CD4-positive, alpha-beta memory T cell (primary cell): ENCODE measurements around the gene PRAMEF1. TPM values are rescaled to one million over a fixed set of nuclear protein-coding genes. Genes with fewer than 3 reads are reported as not detected.
"Not testable (repeated sequence)": the region's sequence is repeated elsewhere in the genome, so short reads cannot be mapped to it uniquely, and the experiment has no call there.

Source experiments
- CTCF ChIA-PET: fragments of 350-600 bp; sonication (Branson Sonifier 250); formaldehyde crosslinking; loops from one replicate; lab custom pipeline; 2021; ENCODE audit warnings: inconsistent platforms; ENCODE audit not compliant: partially characterized antibody; lab: Charles Lee
- POLR2A ChIA-PET: fragments of 350-600 bp; sonication (Branson Sonifier 250); formaldehyde crosslinking; loops from one replicate; lab custom pipeline; 2021; ENCODE audit not compliant: partially characterized antibody; lab: Charles Lee
- DNase-seq, 5 donors: peaks; one replicate each; pipeline versions ENCODE4 v3.0.0 to v3.0.0-alpha.2; 2020 to 2022; ENCODE audit warnings: mixed read lengths in 1 of 5
- H3K27ac ChIP-seq: one replicate; pipeline ENCODE4 v1.7.0; 2013; ENCODE audit warnings: low read depth, low read length
- H3K27me3 ChIP-seq: 2 replicates; pipeline ENCODE4 v1.7.0; 2013; ENCODE audit warnings: mild to moderate bottlenecking, low read length, moderate library complexity; ENCODE audit not compliant: insufficient read depth
- H3K36me3 ChIP-seq: 2 replicates; pipeline ENCODE4 v1.7.0; 2013; ENCODE audit warnings: mild to moderate bottlenecking, low read length, moderate library complexity; ENCODE audit not compliant: insufficient read depth
- H3K4me1 ChIP-seq: 2 replicates; pipeline ENCODE4 v1.7.0; 2013; ENCODE audit warnings: mild to moderate bottlenecking, low read length, moderate library complexity; ENCODE audit not compliant: insufficient read depth
- H3K4me3 ChIP-seq, 2 donors: one replicate each; pipeline ENCODE4 v1.7.0; 2013; ENCODE audit warnings: low read length in 2 of 2, mild to moderate bottlenecking in 1 of 2
- H3K9me3 ChIP-seq, 2 donors: one replicate each; pipeline ENCODE4 v1.7.0; 2013; ENCODE audit warnings: low read length in 2 of 2, control low read depth in 1 of 2; ENCODE audit not compliant: control insufficient read depth in 1 of 2
- H3K27ac Mint-ChIP-seq, 7 donors: one replicate each; pipeline ENCODE4 v1.8.0; 2020 to 2021; ENCODE audit warnings: mixed read lengths in 7 of 7, mild to moderate bottlenecking in 6 of 7, inconsistent platforms in 3 of 7, moderate library complexity in 3 of 7
- H3K27me3 Mint-ChIP-seq, 2 donors: one replicate each; pipeline ENCODE4 v1.8.0; 2020 to 2021; ENCODE audit warnings: mixed read lengths in 2 of 2
- H3K36me3 Mint-ChIP-seq, 2 donors: one replicate each; pipeline ENCODE4 v1.8.0; 2020 to 2021; ENCODE audit warnings: mixed read lengths in 2 of 2, inconsistent platforms in 1 of 2, mild to moderate bottlenecking in 1 of 2
- H3K4me1 Mint-ChIP-seq, 4 donors: one replicate each; pipeline ENCODE4 v1.8.0; 2020 to 2021; ENCODE audit warnings: mixed read lengths in 4 of 4, mild to moderate bottlenecking in 1 of 4
- H3K4me3 Mint-ChIP-seq, 8 donors: one replicate each; pipeline ENCODE4 v1.8.0; 2020 to 2021; ENCODE audit warnings: mixed read lengths in 8 of 8, mild to moderate bottlenecking in 7 of 8, moderate library complexity in 6 of 8, inconsistent platforms in 3 of 8
- H3K9me3 Mint-ChIP-seq, 8 donors: one replicate each; pipeline ENCODE4 v1.8.0; 2020 to 2021; ENCODE audit warnings: mixed read lengths in 8 of 8, mild to moderate bottlenecking in 5 of 8, inconsistent platforms in 3 of 8, moderate library complexity in 1 of 8
- intact Hi-C: fragments of 100-400 bp; cut with micrococcal nuclease; formaldehyde crosslinking; loops from one replicate; pipeline ENCODE4 v1.15.1; 2023
- polyA plus RNA-seq, 2 donors: library from polyadenylated mRNA; unstranded; fragments of 300-500 nt; fragmentation: Illumina TruSeq; gene quantifications; one replicate each; pipeline ENCODE4 v1.2.3, GENCODE V29; 2021
- total RNA-seq, 2 experiments: library from RNA; stranded (reverse); gene quantifications; one replicate each; pipeline ENCODE4 v1.2.3, GENCODE V29; 2021

PRAMEF1 gene
- total and polyA plus RNA-seq, 4 experiments from 2014 or later, result not detected

GRCh38 chr1:12833251-12833650 lies 42.1 kb downstream of the PRAMEF1 start:
- H3K4me1 ChIP-seq, H3K4me3 Mint-ChIP-seq, POLR2A ChIA-PET, H3K27ac ChIP-seq, CTCF ChIA-PET, H3K36me3 ChIP-seq, H3K4me1 Mint-ChIP-seq, H3K36me3 Mint-ChIP-seq, H3K4me3 ChIP-seq, H3K9me3 ChIP-seq, H3K27ac Mint-ChIP-seq, H3K27me3 ChIP-seq, intact Hi-C loops, DNase-seq, H3K9me3 Mint-ChIP-seq: not testable (repeated sequence)
- peaks cover 9 to 10% of the 10 kb centered on the region in 2 donors for H3K27me3 Mint-ChIP-seq

Other genes with a start within 250 kb of the PRAMEF1 start
- gene DHRS3, start 173.2 kb upstream of the PRAMEF1 start, total RNA-seq, result 10 to 100 TPM; 87.4 to 91.8 TPM
- gene DHRS3, start 173.2 kb upstream of the PRAMEF1 start, polyA plus RNA-seq, result 10 to 100 TPM; 30.1 to 40.5 TPM
- not detected for gene AADACL4, start 147.3 kb upstream of the PRAMEF1 start, total RNA-seq
- not detected for gene AADACL4, start 147.3 kb upstream of the PRAMEF1 start, polyA plus RNA-seq
- gene AADACL3, start 75.3 kb upstream of the PRAMEF1 start, total RNA-seq, result not detected
- not detected for gene AADACL3, start 75.3 kb upstream of the PRAMEF1 start, polyA plus RNA-seq
- not detected for gene CFAP107, start 45.2 kb upstream of the PRAMEF1 start, total RNA-seq
- gene CFAP107, start 45.2 kb upstream of the PRAMEF1 start, polyA plus RNA-seq, result not detected
- gene PRAMEF12, start 17.7 kb upstream of the PRAMEF1 start, total RNA-seq, result not detected
- not detected for gene PRAMEF12, start 17.7 kb upstream of the PRAMEF1 start, polyA plus RNA-seq
- not detected for gene PRAMEF11, start 40.0 kb downstream of the PRAMEF1 start, total RNA-seq
- gene PRAMEF11, start 40.0 kb downstream of the PRAMEF1 start, polyA plus RNA-seq, result not detected
- gene HNRNPCL1, start 57.3 kb downstream of the PRAMEF1 start, total RNA-seq, result not detected
- not detected for gene HNRNPCL1, start 57.3 kb downstream of the PRAMEF1 start, polyA plus RNA-seq
- not detected for gene PRAMEF2, start 65.7 kb downstream of the PRAMEF1 start, total RNA-seq
- not detected for gene PRAMEF2, start 65.7 kb downstream of the PRAMEF1 start, polyA plus RNA-seq
- gene PRAMEF4, start 94.8 kb downstream of the PRAMEF1 start, total RNA-seq, result not detected
- not detected for gene PRAMEF4, start 94.8 kb downstream of the PRAMEF1 start, polyA plus RNA-seq
- not detected for gene PRAMEF10, start 106.9 kb downstream of the PRAMEF1 start, total RNA-seq
- not detected for gene PRAMEF10, start 106.9 kb downstream of the PRAMEF1 start, polyA plus RNA-seq
- gene PRAMEF7, start 125.2 kb downstream of the PRAMEF1 start, total RNA-seq, result not detected
- gene PRAMEF7, start 125.2 kb downstream of the PRAMEF1 start, polyA plus RNA-seq, result not detected
- gene PRAMEF6, start 156.2 kb downstream of the PRAMEF1 start, total RNA-seq, result not detected
- gene PRAMEF6, start 156.2 kb downstream of the PRAMEF1 start, polyA plus RNA-seq, result not detected